AG10803 (cell line): ENCODE data around the gene ASMT.
A peak's percentile ranks its signal among the peaks of the same experiment; 100 is the strongest.

ENCODE experiments used
- DNase-seq: peaks from one replicate; pipeline ENCODE4 v3.0.0; 2010; ENCODE audit warnings: low read depth
- H3K4me3 ChIP-seq: 2 replicates; pipeline ENCODE4 v1.5.1; 2011; ENCODE audit warnings: mild to moderate bottlenecking, low read length, control low read depth
- CTCF ChIP-seq: conservative IDR thresholded peaks from 2 replicates; pipeline ENCODE4 v1.5.1; 2011; ENCODE audit warnings: mild to moderate bottlenecking, low read length, control low read depth, inconsistent platforms

ASMT gene

GRCh38 chrX:1593286-1594271 is 21.3 kb upstream of the ASMT start:
- TF ChIP-seq CTCF: no peak
- DNase-seq: no peak
- H3K4me3 ChIP-seq: peak overlapping the region; percentile 88

- DNase-seq: no peak
- H3K4me3 ChIP-seq: no peak overlapping the region
- no peak for TF ChIP-seq CTCF
Measured at GRCh38 chrX:1595711-1596060, 19.2 kb upstream of the ASMT start.

- no peak for TF ChIP-seq CTCF
Measured at GRCh38 chrX:1596676-1597344, 18.0 kb upstream of the ASMT start.

GRCh38 chrX:1597345-1598020 is 17.4 kb upstream of the ASMT start:
- TF ChIP-seq CTCF: no peak
- no peak overlapping the region for H3K4me3 ChIP-seq
- DNase-seq: no peak

More at GRCh38 chrX:1596676-1597344, 18.0 kb upstream of the ASMT start:
- no peak for DNase-seq
- H3K4me3 ChIP-seq: no peak overlapping the region

- no peak for DNase-seq
- H3K4me3 ChIP-seq: no peak overlapping the region
- TF ChIP-seq CTCF: no peak
Measured at GRCh38 chrX:1598021-1598875, 16.6 kb upstream of the ASMT start.
